Natural killer cell (primary cell): Measurements from ENCODE around the gene ZMYM5. TPM values are rescaled to one million over a fixed set of nuclear protein-coding genes. Genes with fewer than 3 reads are reported as not detected.
"Not testable (repeated sequence)": the region's sequence is repeated elsewhere in the genome, so short reads cannot be mapped to it uniquely, and the experiment has no call there.

Experiments used
- ATAC-seq, 3 donors: fragments of 150-1000 bp in 2 of 3; fragments of 200-7000 bp in 1 of 3; cut with Tn5 transposase; 1 replicate in 1 of 3; 2 replicates in 2 of 3; pipeline ENCODE4 v1.10.0; 2021; ENCODE audit warnings: mild to moderate bottlenecking in 2 of 3, moderate library complexity in 2 of 3
- DNase-seq, 2 donors: peaks; one replicate each; pipeline versions ENCODE4 v3.0.0 to v3.0.0-alpha.2; 2013 to 2021; ENCODE audit warnings: mixed read lengths in 1 of 2
- H3K27ac ChIP-seq: one replicate; pipeline ENCODE4 v1.5.1; 2013; ENCODE audit warnings: mild to moderate bottlenecking, low read length
- H3K27me3 ChIP-seq: one replicate; pipeline ENCODE4 v1.6.1; 2013; ENCODE audit warnings: low read length; ENCODE audit not compliant: control insufficient read depth, insufficient read depth
- H3K36me3 ChIP-seq: one replicate; pipeline ENCODE4 v1.6.1; 2013; ENCODE audit warnings: low read length; ENCODE audit not compliant: control insufficient read depth, insufficient read depth
- H3K4me1 ChIP-seq: one replicate; pipeline ENCODE4 v1.6.1; 2013; ENCODE audit warnings: low read length; ENCODE audit not compliant: control insufficient read depth, insufficient read depth
- H3K4me3 ChIP-seq: one replicate; pipeline ENCODE4 v1.5.1; 2013; ENCODE audit warnings: low read length
- H3K9me3 ChIP-seq: one replicate; pipeline ENCODE4 v1.6.1; 2013; ENCODE audit warnings: low read length; ENCODE audit not compliant: control insufficient read depth, insufficient read depth
- H3K27ac Mint-ChIP-seq, 2 donors: one replicate each; pipeline ENCODE4 v1.8.0; 2022; ENCODE audit warnings: mild to moderate bottlenecking in 2 of 2, mixed read lengths in 2 of 2, moderate library complexity in 1 of 2
- H3K27me3 Mint-ChIP-seq, 2 donors: one replicate each; pipeline ENCODE4 v1.8.0; 2022; ENCODE audit warnings: low read depth in 2 of 2, mixed read lengths in 2 of 2
- H3K36me3 Mint-ChIP-seq: one replicate; pipeline ENCODE4 v1.8.0; 2022; ENCODE audit warnings: mixed read lengths
- H3K4me1 Mint-ChIP-seq, 2 donors: one replicate each; pipeline ENCODE4 v1.8.0; 2022; ENCODE audit warnings: mixed read lengths in 2 of 2
- H3K4me3 Mint-ChIP-seq: one replicate; pipeline ENCODE4 v1.8.0; 2022; ENCODE audit warnings: mild to moderate bottlenecking, moderate library complexity, mixed read lengths
- H3K9me3 Mint-ChIP-seq, 2 donors: one replicate each; pipeline ENCODE4 v1.8.0; 2022; ENCODE audit warnings: mixed read lengths in 2 of 2
- WGBS: methylation state at CpG from one replicate; pipeline ENCODE4 v1.1.7; 2013; ENCODE audit warnings: missing lambda C conversion rate; ENCODE audit not compliant: insufficient coverage; 5-methylcytosine and 5-hydroxymethylcytosine counted together
- intact Hi-C: fragments of 100-400 bp; cut with micrococcal nuclease; formaldehyde crosslinking; loops from one replicate; pipeline ENCODE4 v1.14.2; 2022
- total RNA-seq, 4 donors: library from RNA; stranded (reverse); fragments of 120-200 nt in 1 of 4; gene quantifications; one replicate each; pipeline versions ENCODE4 v1.2.3 to v1.2.4, GENCODE V29; 2013 to 2022
- TF ChIP-seq, protein P1 (sequence below): fragments of 200-600 bp; IDR thresholded peaks from one replicate; pipeline ENCODE4 v1.8.0; 2022; ENCODE audit warnings: antibody characterized with exemption

The ZMYM5 gene
- total RNA-seq, 3 donors from 2014 or later (not counting 1 experiment from before 2014, with no cell fraction given): 29.5 to 37.4 (median 36.0) TPM

DNA sequence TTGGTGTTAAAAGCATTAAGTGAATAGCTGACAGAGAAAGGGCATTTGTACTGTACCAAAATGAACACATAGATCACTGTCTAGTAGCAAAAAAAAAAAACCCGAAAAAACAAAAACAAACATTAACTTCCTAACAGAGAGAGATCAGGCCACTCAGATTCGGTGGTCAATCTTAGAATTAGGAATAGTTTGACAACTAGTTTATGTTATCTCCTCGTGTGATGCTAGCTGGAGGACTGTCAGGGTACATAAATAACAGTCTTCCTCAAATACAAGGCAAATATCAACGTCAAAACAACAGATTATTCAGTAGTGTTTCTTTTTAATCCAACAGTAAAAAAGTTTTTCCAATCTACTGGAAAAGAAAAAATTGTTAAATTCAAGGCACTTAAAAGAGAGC, 1.7 kb downstream of the ZMYM5 start:
- Mint-ChIP-seq H3K9me3 (no peaks in the 10 kb centered on the region), H3K4me1 (peaks cover 43 to 50% of the 10 kb centered on the region in 2 donors), H3K36me3 (no peaks in the 10 kb centered on the region), H3K27me3 (no peaks in the 10 kb centered on the region), H3K4me3 (peak overlapping the region; percentile 95), H3K27ac (peak overlapping the region; percentile 91 to 94)
- ATAC-seq (no peak), DNase-seq (no peak)
- WGBS: 17% methylated on average over 1 of the region's 4 CpGs
- H3K27me3 ChIP-seq: no peaks in the 10 kb centered on the region
- H3K4me1 ChIP-seq: peaks cover 25% of the 10 kb centered on the region
- peaks cover 6% of the 10 kb centered on the region for H3K36me3 ChIP-seq
- TF ChIP-seq, protein P1, sequence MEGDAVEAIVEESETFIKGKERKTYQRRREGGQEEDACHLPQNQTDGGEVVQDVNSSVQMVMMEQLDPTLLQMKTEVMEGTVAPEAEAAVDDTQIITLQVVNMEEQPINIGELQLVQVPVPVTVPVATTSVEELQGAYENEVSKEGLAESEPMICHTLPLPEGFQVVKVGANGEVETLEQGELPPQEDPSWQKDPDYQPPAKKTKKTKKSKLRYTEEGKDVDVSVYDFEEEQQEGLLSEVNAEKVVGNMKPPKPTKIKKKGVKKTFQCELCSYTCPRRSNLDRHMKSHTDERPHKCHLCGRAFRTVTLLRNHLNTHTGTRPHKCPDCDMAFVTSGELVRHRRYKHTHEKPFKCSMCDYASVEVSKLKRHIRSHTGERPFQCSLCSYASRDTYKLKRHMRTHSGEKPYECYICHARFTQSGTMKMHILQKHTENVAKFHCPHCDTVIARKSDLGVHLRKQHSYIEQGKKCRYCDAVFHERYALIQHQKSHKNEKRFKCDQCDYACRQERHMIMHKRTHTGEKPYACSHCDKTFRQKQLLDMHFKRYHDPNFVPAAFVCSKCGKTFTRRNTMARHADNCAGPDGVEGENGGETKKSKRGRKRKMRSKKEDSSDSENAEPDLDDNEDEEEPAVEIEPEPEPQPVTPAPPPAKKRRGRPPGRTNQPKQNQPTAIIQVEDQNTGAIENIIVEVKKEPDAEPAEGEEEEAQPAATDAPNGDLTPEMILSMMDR: no peak
- H3K4me3 ChIP-seq: peak overlapping the region; percentile 64
- no peaks in the 10 kb centered on the region for H3K9me3 ChIP-seq
- intact Hi-C loops: loop anchor here (2.0 to 10.0 kb wide), 2 partner anchors 79 to 227 kb away; partner anchors contain the start of genes MPHOSPH8 and PSPC1
- peak overlapping the region; percentile 98 for H3K27ac ChIP-seq

DNA sequence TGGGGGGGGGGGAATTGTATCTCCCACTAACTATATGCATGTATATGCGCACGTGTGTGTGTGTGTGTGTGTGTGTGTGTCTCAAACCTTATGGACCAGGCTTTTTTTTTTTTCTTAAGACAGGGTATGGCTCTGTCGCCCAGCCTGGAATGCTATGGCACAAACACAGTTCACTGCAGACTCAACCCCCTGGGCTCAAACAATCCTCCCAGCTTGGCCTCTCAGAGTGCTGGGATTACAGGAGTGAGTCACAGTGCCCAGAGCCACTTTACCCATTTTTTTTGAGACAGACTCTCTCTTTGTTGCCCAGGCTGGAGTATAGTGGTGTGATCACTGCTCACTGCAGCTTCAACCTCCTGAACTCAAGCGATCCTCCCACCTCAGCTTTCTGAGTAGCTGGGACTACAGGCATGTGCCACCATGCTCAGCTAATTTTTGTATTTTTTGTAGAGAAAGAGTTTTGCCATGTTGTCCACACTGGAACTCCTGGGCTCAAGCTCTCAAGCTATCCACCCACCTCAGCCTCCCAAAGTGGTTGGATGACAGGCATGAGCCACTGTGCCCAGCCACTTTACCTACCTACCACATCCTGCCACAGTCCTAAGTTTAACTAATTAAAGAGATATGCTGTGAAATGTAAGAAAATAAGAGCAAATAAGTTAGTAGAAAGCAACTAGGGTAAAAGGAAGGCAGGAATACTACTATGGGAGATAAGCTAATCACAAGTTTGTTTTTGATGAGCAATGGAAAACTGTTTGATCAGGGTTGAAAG, 2.4 kb downstream of the ZMYM5 start:
- H3K4me3 ChIP-seq: no peak overlapping the region
- 100% methylated on average over 2 of the region's 4 CpGs for WGBS
- Mint-ChIP-seq H3K9me3 (no peaks in the 10 kb centered on the region), H3K4me1 (peaks cover 43 to 50% of the 10 kb centered on the region in 2 donors), H3K27me3 (no peaks in the 10 kb centered on the region), H3K27ac (peak overlapping the region; percentile 91 to 94), H3K4me3 (peak overlapping the region; percentile 95), H3K36me3 (no peaks in the 10 kb centered on the region)
- ATAC-seq (no peak), DNase-seq (peak in 1 of 2 donors; percentile 26)
- peaks cover 25% of the 10 kb centered on the region for H3K4me1 ChIP-seq
- no peaks in the 10 kb centered on the region for H3K9me3 ChIP-seq
- TF ChIP-seq, protein P1: no peak
- H3K27me3 ChIP-seq: no peaks in the 10 kb centered on the region
- no peak overlapping the region for H3K27ac ChIP-seq
- peaks cover 6% of the 10 kb centered on the region for H3K36me3 ChIP-seq
- intact Hi-C loops: loop anchor here (10.0 kb wide), 1 partner anchor 226 kb away; the partner anchor contains the start of gene MPHOSPH8

DNA sequence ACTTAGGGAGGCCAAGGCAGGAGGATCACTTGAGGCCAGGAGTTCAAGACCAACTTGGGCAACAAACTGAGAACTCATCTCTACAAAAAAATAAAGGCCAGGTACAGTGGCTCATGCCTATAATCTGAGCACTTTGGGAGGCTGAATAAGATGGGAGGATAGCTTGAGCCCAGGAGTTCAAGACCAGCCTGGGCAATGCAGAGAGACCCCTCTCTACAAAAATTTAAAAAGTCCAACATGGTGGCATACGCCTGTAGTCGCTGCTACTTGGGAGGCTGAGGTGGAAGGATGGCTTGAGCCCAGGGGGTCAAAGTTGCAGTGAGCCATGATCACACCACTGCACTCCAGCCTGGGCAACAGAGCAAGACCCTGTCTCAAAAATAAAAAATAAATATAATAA, 5.8 kb downstream of the ZMYM5 start:
- H3K4me3 ChIP-seq, H3K4me3 Mint-ChIP-seq, H3K27me3 Mint-ChIP-seq, H3K9me3 Mint-ChIP-seq, ATAC-seq, H3K27me3 ChIP-seq, H3K27ac ChIP-seq, DNase-seq, H3K36me3 Mint-ChIP-seq, H3K9me3 ChIP-seq, H3K36me3 ChIP-seq, intact Hi-C loops: not testable (repeated sequence)
- Mint-ChIP-seq H3K4me1 (peaks cover 35 to 49% of the 10 kb centered on the region in 2 donors), H3K27ac (peak overlapping the region in 1 of 2 donors; percentile 4)
- WGBS: 100% methylated on average over 2 of the region's 2 CpGs
- H3K4me1 ChIP-seq: peaks cover 17% of the 10 kb centered on the region

DNA sequence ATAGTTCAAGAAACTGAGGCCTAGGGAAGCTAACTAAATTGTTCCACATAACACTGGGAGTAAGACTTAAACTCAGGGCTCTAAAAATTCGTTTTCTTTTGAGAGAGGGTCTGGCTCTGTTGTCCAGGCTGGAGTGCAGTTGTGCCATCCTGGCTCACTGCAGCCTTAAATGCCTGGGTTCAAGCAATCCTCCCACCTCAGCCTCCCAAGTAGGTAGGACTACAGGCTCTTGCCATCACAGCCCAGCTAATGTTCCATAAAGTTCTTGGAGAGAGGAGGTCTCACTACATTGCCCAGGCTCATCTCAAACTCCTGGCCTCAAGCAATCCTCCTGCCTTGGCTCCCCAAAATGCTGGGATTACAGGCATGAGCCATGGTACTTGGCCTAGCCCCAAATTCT, 10.7 kb downstream of the ZMYM5 start:
- peak overlapping the region in 1 of 2 donors; percentile 53 for H3K27ac Mint-ChIP-seq
- Histone ChIP-seq H3K4me3 (no peak overlapping the region), H3K27me3 (no peaks in the 10 kb centered on the region), H3K27ac (no peak overlapping the region), H3K4me1 (no peaks in the 10 kb centered on the region), H3K9me3 (no peaks in the 10 kb centered on the region), H3K36me3 (peaks cover 26% of the 10 kb centered on the region)
- ATAC-seq (no peak), DNase-seq (no peak)
- H3K4me3 Mint-ChIP-seq: no peak overlapping the region
- no peaks in the 10 kb centered on the region for H3K9me3 Mint-ChIP-seq
- 100% methylated on average over 1 of the region's 1 CpG for WGBS
- TF ChIP-seq, protein P1: no peak
- no peaks in the 10 kb centered on the region for H3K27me3 Mint-ChIP-seq
- intact Hi-C loops: loop anchor here (5.0 kb wide), 1 partner anchor 50 kb away; no protein-coding TSS in a partner anchor
- peaks cover 15 to 28% of the 10 kb centered on the region in 2 donors for H3K4me1 Mint-ChIP-seq
- no peaks in the 10 kb centered on the region for H3K36me3 Mint-ChIP-seq
